Neural crest cell (in vitro differentiated cells): Measurements from ENCODE around the gene TLR5. TPM values are rescaled to one million over a fixed set of nuclear protein-coding genes. Genes with fewer than 3 reads are reported as not detected.
"Not testable (repeated sequence)": the region's sequence is repeated elsewhere in the genome, so short reads cannot be mapped to it uniquely, and the experiment has no call there.

Experiments used
- DNase-seq: peaks from one replicate; pipeline ENCODE4 v3.0.0; 2021; ENCODE audit warnings: low read depth, mixed read lengths, low spot score
- H3K27ac Mint-ChIP-seq: one replicate; pipeline ENCODE4 v1.8.0; 2021; ENCODE audit warnings: mild to moderate bottlenecking, mixed read lengths; ENCODE audit not compliant: unreplicated experiment
- H3K27me3 Mint-ChIP-seq: 2 replicates; pipeline ENCODE4 v1.8.0; 2021; ENCODE audit warnings: low read depth, mild to moderate bottlenecking, mixed read lengths
- H3K36me3 Mint-ChIP-seq: 2 replicates; pipeline ENCODE4 v1.8.0; 2021; ENCODE audit warnings: low read depth, mild to moderate bottlenecking, mixed read lengths
- H3K4me1 Mint-ChIP-seq: 2 replicates; pipeline ENCODE4 v1.8.0; 2021; ENCODE audit warnings: mixed read lengths
- H3K4me3 Mint-ChIP-seq: one replicate; pipeline ENCODE4 v1.8.0; 2021; ENCODE audit warnings: mild to moderate bottlenecking, mixed read lengths
- H3K9me3 Mint-ChIP-seq: 2 replicates; pipeline ENCODE4 v1.8.0; 2021; ENCODE audit warnings: mixed read lengths
- total RNA-seq: library from RNA; stranded (reverse); gene quantifications from 2 replicates; pipeline ENCODE4 v1.2.1, GENCODE V29; 2021
- TF ChIP-seq, protein P1 (sequence below): fragments of 200-600 bp; sonication (generic); conservative IDR thresholded peaks from 2 replicates; pipeline ENCODE4 v1.5.0; 2021; ENCODE audit warnings: antibody characterized with exemption, mild to moderate bottlenecking

The TLR5 gene
- total RNA-seq, 1 donor from 2014 or later = 0.30 TPM

GRCh38 chr1:223177681-223178080 lies 34.6 kb upstream of the TLR5 start:
- Mint-ChIP-seq H3K4me3 (no peak overlapping the region), H3K4me1 (peaks cover 7% of the 10 kb centered on the region), H3K36me3 (no peaks in the 10 kb centered on the region), H3K9me3 (no peaks in the 10 kb centered on the region), H3K27ac (no peak overlapping the region), H3K27me3 (peaks cover 17% of the 10 kb centered on the region)
- no peak for DNase-seq
- TF ChIP-seq, protein P1, sequence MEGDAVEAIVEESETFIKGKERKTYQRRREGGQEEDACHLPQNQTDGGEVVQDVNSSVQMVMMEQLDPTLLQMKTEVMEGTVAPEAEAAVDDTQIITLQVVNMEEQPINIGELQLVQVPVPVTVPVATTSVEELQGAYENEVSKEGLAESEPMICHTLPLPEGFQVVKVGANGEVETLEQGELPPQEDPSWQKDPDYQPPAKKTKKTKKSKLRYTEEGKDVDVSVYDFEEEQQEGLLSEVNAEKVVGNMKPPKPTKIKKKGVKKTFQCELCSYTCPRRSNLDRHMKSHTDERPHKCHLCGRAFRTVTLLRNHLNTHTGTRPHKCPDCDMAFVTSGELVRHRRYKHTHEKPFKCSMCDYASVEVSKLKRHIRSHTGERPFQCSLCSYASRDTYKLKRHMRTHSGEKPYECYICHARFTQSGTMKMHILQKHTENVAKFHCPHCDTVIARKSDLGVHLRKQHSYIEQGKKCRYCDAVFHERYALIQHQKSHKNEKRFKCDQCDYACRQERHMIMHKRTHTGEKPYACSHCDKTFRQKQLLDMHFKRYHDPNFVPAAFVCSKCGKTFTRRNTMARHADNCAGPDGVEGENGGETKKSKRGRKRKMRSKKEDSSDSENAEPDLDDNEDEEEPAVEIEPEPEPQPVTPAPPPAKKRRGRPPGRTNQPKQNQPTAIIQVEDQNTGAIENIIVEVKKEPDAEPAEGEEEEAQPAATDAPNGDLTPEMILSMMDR = no peak

- no peak for DNase-seq
- TF ChIP-seq, protein P1 = no peak
- Mint-ChIP-seq H3K36me3 (no peaks in the 10 kb centered on the region), H3K9me3 (no peaks in the 10 kb centered on the region), H3K27ac (no peak overlapping the region), H3K27me3 (peaks cover 10% of the 10 kb centered on the region), H3K4me1 (peaks cover 7% of the 10 kb centered on the region), H3K4me3 (no peak overlapping the region)
Measured at GRCh38 chr1:223176437-223176836, 33.4 kb upstream of the TLR5 start.

GRCh38 chr1:223175633-223176032 lies 32.6 kb upstream of the TLR5 start:
- H3K9me3 Mint-ChIP-seq = no peaks in the 10 kb centered on the region
- H3K4me3 Mint-ChIP-seq = no peak overlapping the region
- no peaks in the 10 kb centered on the region for H3K36me3 Mint-ChIP-seq
- no peak overlapping the region for H3K27ac Mint-ChIP-seq
- DNase-seq = no peak
- TF ChIP-seq, protein P1 = no peak
- H3K4me1 Mint-ChIP-seq = peaks cover 3% of the 10 kb centered on the region
- peaks cover 7% of the 10 kb centered on the region for H3K27me3 Mint-ChIP-seq

DNA sequence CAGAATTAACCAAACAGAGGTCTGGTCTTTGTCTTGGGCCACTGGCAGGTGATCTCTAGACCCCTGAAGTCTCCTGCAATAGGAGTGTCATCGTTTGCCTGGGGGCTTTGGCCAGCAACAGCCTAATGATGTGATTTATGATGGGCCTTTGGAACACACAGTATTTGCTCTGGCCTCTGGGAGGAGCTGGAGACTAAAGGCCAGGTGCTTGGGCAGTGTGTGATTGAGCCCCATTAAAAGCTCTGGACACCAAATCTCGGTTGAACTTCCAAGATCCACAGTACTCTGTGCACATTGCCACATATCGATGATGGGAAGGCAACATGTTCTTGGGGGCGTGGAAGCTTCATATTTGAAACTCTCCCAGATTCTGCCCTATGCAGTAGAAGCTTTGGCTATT lies 32.0 kb upstream of the TLR5 start:
- Mint-ChIP-seq H3K27ac (no peak overlapping the region), H3K4me1 (no peaks in the 10 kb centered on the region), H3K9me3 (no peaks in the 10 kb centered on the region), H3K36me3 (no peaks in the 10 kb centered on the region), H3K4me3 (no peak overlapping the region), H3K27me3 (peaks cover 5% of the 10 kb centered on the region)
- DNase-seq = no peak
- TF ChIP-seq, protein P1 = no peak

DNA sequence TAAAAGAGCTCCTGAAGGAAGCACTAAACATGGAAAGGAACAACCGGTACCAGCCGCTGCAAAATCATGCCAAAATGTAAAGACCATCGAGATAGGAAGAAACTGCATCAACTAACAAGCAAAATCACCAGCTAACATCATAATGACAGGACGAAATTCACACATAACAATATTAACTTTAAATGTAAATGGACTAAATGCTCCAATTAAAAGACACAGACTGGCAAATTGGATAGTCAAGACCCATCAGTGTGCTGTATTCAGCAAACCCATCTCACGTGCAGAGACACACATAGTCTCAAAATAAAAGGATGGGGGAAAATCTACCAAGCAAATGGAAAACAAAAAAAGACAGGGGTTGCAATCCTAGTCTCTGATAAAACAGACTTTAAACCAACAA lies 26.4 kb upstream of the TLR5 start:
- not testable (repeated sequence) for H3K4me3 Mint-ChIP-seq, H3K36me3 Mint-ChIP-seq, H3K4me1 Mint-ChIP-seq, DNase-seq, H3K27me3 Mint-ChIP-seq, H3K27ac Mint-ChIP-seq, H3K9me3 Mint-ChIP-seq

GRCh38 chr1:223161321-223161720 lies 18.3 kb upstream of the TLR5 start:
- no peaks in the 10 kb centered on the region for H3K9me3 Mint-ChIP-seq
- no peak overlapping the region for H3K27ac Mint-ChIP-seq
- H3K36me3 Mint-ChIP-seq = no peaks in the 10 kb centered on the region
- TF ChIP-seq, protein P1 = peak; percentile 18
- no peak overlapping the region for H3K4me3 Mint-ChIP-seq
- H3K4me1 Mint-ChIP-seq = no peaks in the 10 kb centered on the region
- DNase-seq = no peak
- H3K27me3 Mint-ChIP-seq = peaks cover 14% of the 10 kb centered on the region
